HL-60/S4 treated with phorbol 12-myristate 13-acetate at 8.2 ng/mL for 4 days and 3 days (cell line): ENCODE results near the gene TMEM196.
"Not testable (repeated sequence)": the region's sequence is repeated elsewhere in the genome, so short reads cannot be mapped to it uniquely, and the experiment has no call there.

Experiments used
- in situ Hi-C: fragments of 300-500 bp; cut with MboI; formaldehyde crosslinking; loops from 2 replicates; pipeline ENCODE4 v1.15.0; 2022; ENCODE audit warnings: low sequenced_read_pairs

The TMEM196 gene

GRCh38 chr7:19708397-19709248 lies 64.8 kb downstream of the TMEM196 start, which contains the start of gene POLR1F:
Gene POLR1F (minus strand): TSS chr7:19709037. CDS start chr7:19709016, 21 bp downstream.
- in situ Hi-C loops = no loop called here

GRCh38 chr7:19707240-19707639 lies 66.2 kb downstream of the TMEM196 start:
- in situ Hi-C loops = no loop called here

GRCh38 chr7:19705663-19706062 lies 67.8 kb downstream of the TMEM196 start:
- in situ Hi-C loops = no loop called here

- in situ Hi-C loops = no loop called here
Measured at GRCh38 chr7:19701471-19701870, 71.9 kb downstream of the TMEM196 start.

GRCh38 chr7:19700936-19701335 lies 72.5 kb downstream of the TMEM196 start:
- in situ Hi-C loops = no loop called here

- in situ Hi-C loops = no loop called here
Measured at GRCh38 chr7:19698331-19698730, 75.1 kb downstream of the TMEM196 start.

GRCh38 chr7:19696926-19697325 lies 76.5 kb downstream of the TMEM196 start:
- in situ Hi-C loops = no loop called here

GRCh38 chr7:19692111-19692828 lies 81.1 kb downstream of the TMEM196 start:
- in situ Hi-C loops = no loop called here

- in situ Hi-C loops = no loop called here
Measured at GRCh38 chr7:19690736-19691135, 82.7 kb downstream of the TMEM196 start.

GRCh38 chr7:19689130-19689529 lies 84.3 kb downstream of the TMEM196 start:
- in situ Hi-C loops = not testable (repeated sequence)

- in situ Hi-C loops = no loop called here
Measured at GRCh38 chr7:19681596-19681995, 91.8 kb downstream of the TMEM196 start.

GRCh38 chr7:19677180-19677579 lies 96.2 kb downstream of the TMEM196 start:
- in situ Hi-C loops = no loop called here

GRCh38 chr7:19675816-19676215 lies 97.6 kb downstream of the TMEM196 start:
- in situ Hi-C loops = no loop called here

- in situ Hi-C loops = no loop called here
Measured at GRCh38 chr7:19674266-19674960, 99.0 kb downstream of the TMEM196 start.

- in situ Hi-C loops = no loop called here
Measured at GRCh38 chr7:19670806-19671205, 102.6 kb downstream of the TMEM196 start.
